GM21390 (cell line): ENCODE results near the gene MASP1.
"Not testable (repeated sequence)": the region's sequence is repeated elsewhere in the genome, so short reads cannot be mapped to it uniquely, and the experiment has no call there.

Experiments
- ATAC-seq: cut with Tn5 transposase; IDR thresholded peaks from one replicate; pipeline ENCODE4 v1.9.1; 2021; ENCODE audit not compliant: unreplicated experiment

The MASP1 gene

GRCh38 chr3:187267306-187267705 is 24.2 kb downstream of the MASP1 start:
- no peak for ATAC-seq

- no peak for ATAC-seq
Observed at GRCh38 chr3:187266691-187267090, 24.8 kb downstream of the MASP1 start.

- no peak for ATAC-seq
Observed at GRCh38 chr3:187265461-187265955, 26.0 kb downstream of the MASP1 start.

GRCh38 chr3:187264911-187265310 is 26.6 kb downstream of the MASP1 start:
- ATAC-seq, result no peak

- no peak for ATAC-seq
Observed at GRCh38 chr3:187264021-187264420, 27.5 kb downstream of the MASP1 start.

GRCh38 chr3:187263270-187263669 is 28.3 kb downstream of the MASP1 start:
- no peak for ATAC-seq

GRCh38 chr3:187262360-187262759 is 29.2 kb downstream of the MASP1 start:
- ATAC-seq, result no peak

GRCh38 chr3:187261541-187261969 is 30.0 kb downstream of the MASP1 start:
- ATAC-seq, result no peak

- ATAC-seq, result no peak
Observed at GRCh38 chr3:187259171-187259570, 32.4 kb downstream of the MASP1 start.

- no peak for ATAC-seq
Observed at GRCh38 chr3:187257992-187258692, 33.4 kb downstream of the MASP1 start.

GRCh38 chr3:187257471-187257870 is 34.1 kb downstream of the MASP1 start:
- ATAC-seq, result no peak

- ATAC-seq, result no peak
Observed at GRCh38 chr3:187256051-187256616, 35.4 kb downstream of the MASP1 start.

- ATAC-seq, result no peak
Observed at GRCh38 chr3:187255314-187255713, 36.2 kb downstream of the MASP1 start.

GRCh38 chr3:187252311-187252710 is 39.2 kb downstream of the MASP1 start:
- no peak for ATAC-seq

GRCh38 chr3:187251599-187251998 is 39.9 kb downstream of the MASP1 start:
- no peak for ATAC-seq

GRCh38 chr3:187247398-187247797 is 44.1 kb downstream of the MASP1 start:
- no peak for ATAC-seq

- no peak for ATAC-seq
Observed at GRCh38 chr3:187243933-187244524, 47.5 kb downstream of the MASP1 start.

- ATAC-seq, result no peak
Observed at GRCh38 chr3:187242900-187243299, 48.6 kb downstream of the MASP1 start.

GRCh38 chr3:187242435-187242834 is 49.1 kb downstream of the MASP1 start:
- no peak for ATAC-seq

GRCh38 chr3:187238835-187239234 is 52.7 kb downstream of the MASP1 start:
- ATAC-seq, result not testable (repeated sequence)

GRCh38 chr3:187238239-187238638 is 53.3 kb downstream of the MASP1 start:
- ATAC-seq, result no peak

- ATAC-seq, result no peak
Observed at GRCh38 chr3:187237741-187238140, 53.8 kb downstream of the MASP1 start.
